GM12878 (cell line): ENCODE results near the gene CAMK4. TPM values are rescaled to one million over a fixed set of nuclear protein-coding genes. Genes with fewer than 3 reads are reported as not detected.

Source experiments
- ATAC-seq: fragments of 200-7000 bp; cut with Tn5 transposase; 3 replicates; pipeline ENCODE4 v1.9.1; 2020; ENCODE audit warnings: mild to moderate bottlenecking, moderate library complexity
- BruUV-seq: library from RNA; stranded (reverse); fragments of 400-500 nt; replicated peaks from 2 replicates; lab custom pipeline; 2021; lab: Mats Ljungman, UMichigan
- CTCF ChIA-PET: fragments of 300-600 bp; sonication (Branson Sonifier 250); formaldehyde crosslinking; extraction: SDS; loops from one replicate; lab custom pipeline; 2021; ENCODE audit warnings: inconsistent platforms; lab: Yijun Ruan, JAX
- POLR2A ChIA-PET: fragments of 350-600 bp; formaldehyde crosslinking; extraction: SDS; loops from one replicate; lab custom pipeline; 2021; ENCODE audit warnings: inconsistent platforms; lab: Charles Lee
- RAD21 ChIA-PET: fragments of 300-600 bp; sonication (Branson Sonifier 250); formaldehyde crosslinking; loops from one replicate; lab custom pipeline; 2023; ENCODE audit warnings: antibody characterized with exemption; ENCODE audit not compliant: unreplicated experiment; lab: Charles Lee
- SMC1A ChIA-PET: fragments of 300-600 bp; sonication (Branson Sonifier 250); formaldehyde crosslinking; loops from one replicate; lab custom pipeline; 2023; ENCODE audit not compliant: unreplicated experiment, uncharacterized antibody; lab: Charles Lee
- DNase-seq: peaks from one replicate; pipeline ENCODE4 v3.0.0-alpha.2; 2011; ENCODE audit warnings: low read depth, low spot score
- FAIRE-seq: peaks from 3 replicates; lab custom pipeline; 2011; peaks lifted over from hg19 to GRCh38; lab: Jason Lieb, UNC
- H2AFZ ChIP-seq: 2 replicates; pipeline ENCODE4 v1.6.0; 2011; ENCODE audit warnings: low read depth, low read length, control low read depth; ENCODE audit not compliant: control insufficient read depth
- H3K27ac ChIP-seq: 2 replicates; pipeline ENCODE4 v1.5.1; 2011; ENCODE audit warnings: control low read depth; ENCODE audit not compliant: control insufficient read depth, insufficient read depth
- H3K27me3 ChIP-seq, 2 experiments: replicated peaks in 1 of 2; 2 replicates each; pipeline versions ENCODE4 v1.6.0 to v1.6.1; 2011; ENCODE audit warnings: low read length in 1 of 2; ENCODE audit not compliant: control insufficient read depth in 2 of 2, insufficient read depth in 2 of 2
- H3K36me3 ChIP-seq, 2 experiments: 2 replicates each; pipeline ENCODE4 v1.5.1; 2011; ENCODE audit warnings: low read length in 1 of 2; ENCODE audit not compliant: control insufficient read depth in 2 of 2, insufficient read depth in 2 of 2
- H3K4me1 ChIP-seq: 2 replicates; pipeline ENCODE4 v1.6.1; 2011; ENCODE audit warnings: mild to moderate bottlenecking, low read length, moderate library complexity, mixed read lengths; ENCODE audit not compliant: control insufficient read depth, insufficient read depth
- H3K4me2 ChIP-seq: 2 replicates; pipeline ENCODE4 v1.6.0; 2011; ENCODE audit warnings: control low read depth; ENCODE audit not compliant: control insufficient read depth, insufficient read depth
- H3K4me3 ChIP-seq: fragments of 200-600 bp; sonication (generic); 2 replicates; pipeline ENCODE4 v1.5.1; 2016
- H3K79me2 ChIP-seq: 2 replicates; pipeline ENCODE4 v1.6.0; 2011; ENCODE audit warnings: low read length; ENCODE audit not compliant: control insufficient read depth, insufficient read depth
- H3K9ac ChIP-seq: 2 replicates; pipeline ENCODE4 v1.8.0; 2011; ENCODE audit warnings: low read length, control low read depth, mixed read lengths; ENCODE audit not compliant: control insufficient read depth, insufficient read depth
- H3K9me3 ChIP-seq: replicated peaks from 3 replicates; pipeline ENCODE4 v1.5.1; 2011; ENCODE audit warnings: mild to moderate bottlenecking, low read length; ENCODE audit not compliant: control insufficient read depth, insufficient read depth
- H4K20me1 ChIP-seq: 2 replicates; pipeline ENCODE4 v1.6.0; 2011; ENCODE audit not compliant: control insufficient read depth, insufficient read depth
- CREB1 ChIP-seq: IDR thresholded peaks from 2 replicates; pipeline ENCODE4 v1.6.1; 2012; ENCODE audit warnings: low read depth, mild to moderate bottlenecking, inconsistent platforms
- HDGF ChIP-seq: fragments of 450-650 bp; IDR thresholded peaks from 2 replicates; pipeline ENCODE4 v1.6.1; 2016; ENCODE audit warnings: antibody characterized with exemption
- POLR2AphosphoS5 ChIP-seq: IDR thresholded peaks from 2 replicates; pipeline ENCODE4 v1.6.1; 2011; ENCODE audit warnings: mild to moderate bottlenecking, low read length, inconsistent platforms
- SKIL ChIP-seq: fragments of 450-650 bp; IDR thresholded peaks from 2 replicates; pipeline ENCODE4 v1.6.1; 2017; ENCODE audit warnings: mild to moderate bottlenecking, low read depth, inconsistent platforms; ENCODE audit not compliant: poor library complexity, severe bottlenecking
- STAT3 ChIP-seq: IDR thresholded peaks from 2 replicates; pipeline ENCODE4 v1.6.1; 2011; ENCODE audit warnings: low read depth, low read length, improper control_type of control experiment
- ZZZ3 ChIP-seq: IDR thresholded peaks from 2 replicates; pipeline ENCODE4 v1.6.1; 2011; ENCODE audit warnings: low read depth; ENCODE audit not compliant: control insufficient read depth, insufficient read length
- in situ Hi-C: fragments of 300-500 bp; cut with MboI; formaldehyde crosslinking; loops from 9 replicates; pipeline ENCODE4 v1.14.3; 2018; ENCODE audit warnings: mixed read lengths
- intact Hi-C: fragments of 100-400 bp; cut with micrococcal nuclease; formaldehyde crosslinking; loops from one replicate; pipeline ENCODE4 v1.14.2; 2022; ENCODE audit not compliant: unreplicated experiment
- polyA plus RNA-seq, 11 experiments: library from polyadenylated mRNA; depleted of rRNA in 4 of 11; unstranded in 6 of 11; stranded (reverse) in 5 of 11; fragments of >200 nt; fragmentation: Nextera tagmentation in 4 of 11; fragmentation: Illumina TruSeq in 1 of 11; extraction: Ambion mirVana in 4 of 11; extraction: Trizol in 1 of 11; gene quantifications; 1 replicate in 1 of 11; 2 replicates in 10 of 11; pipeline versions ENCODE4 v1.2.1 to v1.2.3, GENCODE V29; 2011 to 2016; ENCODE audit warnings: inconsistent platforms in 2 of 11, missing spikeins in 2 of 11, low read depth in 1 of 11
- total RNA-seq, 4 experiments: library from RNA; depleted of rRNA in 3 of 4; stranded (reverse); fragments of >200 nt in 3 of 4; fragmentation: Illumina TruSeq in 1 of 4; extraction: Trizol in 1 of 4; gene quantifications; 2 replicates each; pipeline versions ENCODE4 v1.2.1 to v1.2.3, GENCODE V29; 2013 to 2021
- TF ChIP-seq, protein P1 (sequence below): fragments of 150-350 bp; IDR thresholded peaks from 2 replicates; pipeline ENCODE4 v1.6.1; 2014; ENCODE audit warnings: mild to moderate bottlenecking, low read depth, low read length
- TF ChIP-seq, protein P2 (sequence below): IDR thresholded peaks from 2 replicates; pipeline ENCODE4 v1.6.1; 2011; ENCODE audit warnings: borderline replicate concordance, low read depth, mild to moderate bottlenecking, moderate library complexity, low read length; ENCODE audit not compliant: insufficient read depth, poor library complexity, severe bottlenecking

Gene CAMK4
- total and polyA plus RNA-seq, 10 of the 15 experiments (the other 5 are each of a cell fraction or from before 2014, with no cell fraction given): 13.3 to 51.9 (median 35.3) TPM

DNA sequence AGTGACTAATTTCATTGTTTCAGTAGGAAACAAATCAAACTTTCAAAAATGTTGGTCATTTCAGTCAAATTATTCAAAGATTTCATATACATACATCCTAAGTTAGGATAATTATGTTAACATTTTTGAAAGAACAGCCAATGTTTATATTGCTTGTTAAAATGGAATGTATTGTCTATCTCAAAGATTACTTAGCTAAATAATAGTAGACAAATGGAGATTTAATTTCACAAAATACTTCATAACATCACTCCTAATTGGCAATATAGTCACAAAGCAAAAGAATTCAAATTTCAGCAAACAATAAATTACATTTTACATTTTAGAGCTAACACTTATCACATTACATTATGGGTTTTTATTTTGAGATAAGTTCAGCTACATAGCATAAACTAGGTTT lies 262.7 kb downstream of the CAMK4 start:
- Histone ChIP-seq H3K4me2 (no peak overlapping the region), H3K9ac (no peak overlapping the region), H3K79me2 (no peaks in the 10 kb centered on the region), H3K27me3 (no peaks in the 10 kb centered on the region), H3K36me3 (peaks cover 2 to 12% of the 10 kb centered on the region in 2 experiments), H2AFZ (no peak overlapping the region), H3K27ac (no peak overlapping the region), H3K4me3 (no peak overlapping the region), H3K9me3 (no peaks in the 10 kb centered on the region), H3K4me1 (no peaks in the 10 kb centered on the region), H4K20me1 (no peaks in the 10 kb centered on the region)
- SMC1A ChIA-PET: interaction anchor here (1.1 to 2.5 kb wide), 4 partner anchors 10 to 331 kb away, joined by 3 to 8 read pairs (median 4); no protein-coding TSS in a partner anchor
- no peak for ATAC-seq
- RAD21 ChIA-PET: interaction anchor here (1.6 kb wide), 1 partner anchor 14 kb away, joined by 4 read pairs; no protein-coding TSS in a partner anchor
- FAIRE-seq: no peak
- no peak for DNase-seq
- CTCF ChIA-PET: no interaction called here
- intact Hi-C loops (loop anchor here (5.0 kb wide), 1 partner anchor 330 kb away; no protein-coding TSS in a partner anchor), in situ Hi-C loops (no loop called here)
- POLR2A ChIA-PET: no interaction called here
- BruUV-seq: no TSS peak
- no peak for TF ChIP-seq CREB1
- no peak for TF ChIP-seq HDGF
- TF ChIP-seq SKIL: no peak
- TF ChIP-seq, protein P1, sequence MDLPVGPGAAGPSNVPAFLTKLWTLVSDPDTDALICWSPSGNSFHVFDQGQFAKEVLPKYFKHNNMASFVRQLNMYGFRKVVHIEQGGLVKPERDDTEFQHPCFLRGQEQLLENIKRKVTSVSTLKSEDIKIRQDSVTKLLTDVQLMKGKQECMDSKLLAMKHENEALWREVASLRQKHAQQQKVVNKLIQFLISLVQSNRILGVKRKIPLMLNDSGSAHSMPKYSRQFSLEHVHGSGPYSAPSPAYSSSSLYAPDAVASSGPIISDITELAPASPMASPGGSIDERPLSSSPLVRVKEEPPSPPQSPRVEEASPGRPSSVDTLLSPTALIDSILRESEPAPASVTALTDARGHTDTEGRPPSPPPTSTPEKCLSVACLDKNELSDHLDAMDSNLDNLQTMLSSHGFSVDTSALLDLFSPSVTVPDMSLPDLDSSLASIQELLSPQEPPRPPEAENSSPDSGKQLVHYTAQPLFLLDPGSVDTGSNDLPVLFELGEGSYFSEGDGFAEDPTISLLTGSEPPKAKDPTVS: no peak
- TF ChIP-seq, protein P2, sequence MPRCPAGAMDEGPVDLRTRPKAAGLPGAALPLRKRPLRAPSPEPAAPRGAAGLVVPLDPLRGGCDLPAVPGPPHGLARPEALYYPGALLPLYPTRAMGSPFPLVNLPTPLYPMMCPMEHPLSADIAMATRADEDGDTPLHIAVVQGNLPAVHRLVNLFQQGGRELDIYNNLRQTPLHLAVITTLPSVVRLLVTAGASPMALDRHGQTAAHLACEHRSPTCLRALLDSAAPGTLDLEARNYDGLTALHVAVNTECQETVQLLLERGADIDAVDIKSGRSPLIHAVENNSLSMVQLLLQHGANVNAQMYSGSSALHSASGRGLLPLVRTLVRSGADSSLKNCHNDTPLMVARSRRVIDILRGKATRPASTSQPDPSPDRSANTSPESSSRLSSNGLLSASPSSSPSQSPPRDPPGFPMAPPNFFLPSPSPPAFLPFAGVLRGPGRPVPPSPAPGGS: no peak
- no peak for TF ChIP-seq POLR2AphosphoS5
- no peak for TF ChIP-seq ZZZ3
- no peak for TF ChIP-seq STAT3
